Loucy (cell line): ENCODE results near the gene DPP3.

ENCODE experiments used
- H2AFZ ChIP-seq: fragments of 200-600 bp; sonication (generic); 2 replicates; pipeline ENCODE4 v1.6.0; 2016; ENCODE audit warnings: antibody characterized with exemption, mild to moderate bottlenecking, low read length, moderate library complexity
- H3F3A ChIP-seq: fragments of 200-600 bp; 2 replicates; pipeline ENCODE4 v1.6.0; 2016; ENCODE audit warnings: antibody characterized with exemption, low read depth, mild to moderate bottlenecking
- H3K27me3 ChIP-seq: fragments of 200-600 bp; sonication (generic); 2 replicates; pipeline ENCODE4 v1.6.1; 2014; ENCODE audit warnings: low read length, mild to moderate bottlenecking; ENCODE audit not compliant: insufficient read depth, poor library complexity, severe bottlenecking
- H3K36me3 ChIP-seq: fragments of 200-600 bp; sonication (generic); 2 replicates; pipeline ENCODE4 v1.6.1; 2016; ENCODE audit warnings: low read length; ENCODE audit not compliant: insufficient read depth
- H3K4me1 ChIP-seq: fragments of 200-600 bp; sonication (generic); 2 replicates; pipeline ENCODE4 v1.5.1; 2014; ENCODE audit warnings: low read length, mild to moderate bottlenecking; ENCODE audit not compliant: insufficient read depth, poor library complexity, severe bottlenecking
- H3K4me2 ChIP-seq: fragments of 200-600 bp; sonication (generic); 2 replicates; pipeline ENCODE4 v1.6.0; 2014; ENCODE audit warnings: antibody characterized with exemption, low read length, low read depth, mild to moderate bottlenecking; ENCODE audit not compliant: poor library complexity, severe bottlenecking
- H3K4me3 ChIP-seq: fragments of 200-600 bp; sonication (generic); 2 replicates; pipeline ENCODE4 v1.5.1; 2014; ENCODE audit warnings: low read length, mild to moderate bottlenecking, mixed read lengths; ENCODE audit not compliant: poor library complexity, severe bottlenecking
- H3K79me2 ChIP-seq: fragments of 200-600 bp; sonication (generic); 2 replicates; pipeline ENCODE4 v1.6.1; 2014; ENCODE audit warnings: low read length; ENCODE audit not compliant: insufficient read depth
- H3K9ac ChIP-seq: fragments of 200-600 bp; sonication (generic); 2 replicates; pipeline ENCODE4 v1.6.0; 2014; ENCODE audit warnings: mild to moderate bottlenecking, low read depth, low read length, moderate library complexity; ENCODE audit not compliant: poor library complexity, severe bottlenecking
- H3K9me2 ChIP-seq: fragments of 200-600 bp; sonication (generic); replicated peaks from 2 replicates; pipeline ENCODE4 v1.6.1; 2016; ENCODE audit warnings: low read depth, low read length, mixed read lengths
- H3K9me3 ChIP-seq: fragments of 200-600 bp; sonication (generic); 2 replicates; pipeline ENCODE4 v1.6.1; 2014; ENCODE audit warnings: mild to moderate bottlenecking, antibody characterized with exemption, low read length, low read depth; ENCODE audit not compliant: insufficient read depth
- H4K20me1 ChIP-seq: fragments of 200-600 bp; sonication (generic); 2 replicates; pipeline ENCODE4 v1.6.0; 2014; ENCODE audit warnings: antibody characterized with exemption, low read length, mild to moderate bottlenecking; ENCODE audit not compliant: insufficient read depth, poor library complexity, severe bottlenecking
- EZH2phosphoT487 ChIP-seq: fragments of 200-600 bp; IDR thresholded peaks from 2 replicates; pipeline ENCODE4 v1.6.1; 2018; ENCODE audit warnings: antibody characterized with exemption, mild to moderate bottlenecking, moderate library complexity, borderline replicate concordance
- TF ChIP-seq, protein P1 (sequence below): fragments of 200-600 bp; sonication (generic); conservative IDR thresholded peaks from 2 replicates; pipeline ENCODE4 v1.5.1; 2014; ENCODE audit warnings: mild to moderate bottlenecking, antibody characterized with exemption, low read length

DPP3 gene

DNA sequence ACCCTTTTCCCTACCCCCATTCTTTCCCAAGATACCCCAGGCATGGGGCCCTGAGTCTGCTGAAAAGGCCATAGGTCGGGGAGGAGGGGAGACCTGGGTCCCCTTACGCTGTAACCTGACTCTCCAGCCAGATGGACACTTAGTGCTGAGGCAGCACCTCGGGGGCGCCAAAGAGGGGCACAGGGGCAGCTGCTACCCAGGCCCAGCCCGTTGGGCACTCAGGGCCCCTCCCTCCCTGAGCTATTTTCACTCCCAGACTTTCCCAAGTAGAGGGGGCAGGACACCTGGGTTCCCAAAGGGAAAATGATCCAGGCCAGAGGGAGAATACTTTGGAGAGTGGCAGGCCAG is 67.4 kb downstream of the DPP3 start:
- Histone ChIP-seq H3K9me2 (no peaks in the 10 kb centered on the region), H3K4me1 (peaks cover 10% of the 10 kb centered on the region), H3K27me3 (no peaks in the 10 kb centered on the region), H3K9me3 (no peaks in the 10 kb centered on the region), H3K79me2 (peaks cover 29% of the 10 kb centered on the region), H2AFZ (no peak overlapping the region), H3K4me3 (no peak overlapping the region), H4K20me1 (no peaks in the 10 kb centered on the region), H3K4me2 (no peak overlapping the region), H3F3A (peaks cover 4% of the 10 kb centered on the region; the same call in 1 of the 2 replicates), H3K36me3 (no peaks in the 10 kb centered on the region), H3K9ac (no peak overlapping the region)
- TF ChIP-seq, protein P1, sequence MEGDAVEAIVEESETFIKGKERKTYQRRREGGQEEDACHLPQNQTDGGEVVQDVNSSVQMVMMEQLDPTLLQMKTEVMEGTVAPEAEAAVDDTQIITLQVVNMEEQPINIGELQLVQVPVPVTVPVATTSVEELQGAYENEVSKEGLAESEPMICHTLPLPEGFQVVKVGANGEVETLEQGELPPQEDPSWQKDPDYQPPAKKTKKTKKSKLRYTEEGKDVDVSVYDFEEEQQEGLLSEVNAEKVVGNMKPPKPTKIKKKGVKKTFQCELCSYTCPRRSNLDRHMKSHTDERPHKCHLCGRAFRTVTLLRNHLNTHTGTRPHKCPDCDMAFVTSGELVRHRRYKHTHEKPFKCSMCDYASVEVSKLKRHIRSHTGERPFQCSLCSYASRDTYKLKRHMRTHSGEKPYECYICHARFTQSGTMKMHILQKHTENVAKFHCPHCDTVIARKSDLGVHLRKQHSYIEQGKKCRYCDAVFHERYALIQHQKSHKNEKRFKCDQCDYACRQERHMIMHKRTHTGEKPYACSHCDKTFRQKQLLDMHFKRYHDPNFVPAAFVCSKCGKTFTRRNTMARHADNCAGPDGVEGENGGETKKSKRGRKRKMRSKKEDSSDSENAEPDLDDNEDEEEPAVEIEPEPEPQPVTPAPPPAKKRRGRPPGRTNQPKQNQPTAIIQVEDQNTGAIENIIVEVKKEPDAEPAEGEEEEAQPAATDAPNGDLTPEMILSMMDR = no peak
- TF ChIP-seq EZH2phosphoT487 = no peak

DNA sequence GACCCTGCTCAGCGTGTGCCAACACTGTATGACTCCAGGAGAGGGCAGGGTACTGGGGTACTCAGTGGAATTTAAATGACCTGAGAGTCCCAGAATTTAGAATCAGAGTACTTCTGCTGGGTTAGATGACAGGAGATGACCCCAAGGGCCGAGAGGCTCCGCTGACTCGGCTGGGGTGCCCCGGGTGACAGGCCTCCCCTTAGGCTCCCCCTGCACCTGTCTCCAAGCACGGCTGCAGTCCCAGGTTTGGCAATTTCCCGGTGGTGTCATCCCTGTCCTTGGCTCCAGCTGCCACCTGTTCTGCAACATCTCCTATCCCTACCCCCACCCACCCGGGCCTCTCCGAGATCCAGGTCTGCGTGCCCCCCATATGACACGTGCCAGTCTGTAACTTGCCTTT is 67.8 kb downstream of the DPP3 start:
- Histone ChIP-seq H2AFZ (no peak overlapping the region), H3K9me2 (no peaks in the 10 kb centered on the region), H3K79me2 (peaks cover 25% of the 10 kb centered on the region), H3K36me3 (no peaks in the 10 kb centered on the region), H3K9ac (no peak overlapping the region), H3K4me1 (peaks cover 9% of the 10 kb centered on the region), H3K9me3 (no peaks in the 10 kb centered on the region), H3F3A (peaks cover 4% of the 10 kb centered on the region; the same call in 1 of the 2 replicates), H3K4me2 (no peak overlapping the region), H4K20me1 (no peaks in the 10 kb centered on the region), H3K27me3 (no peaks in the 10 kb centered on the region), H3K4me3 (no peak overlapping the region)
- TF ChIP-seq, protein P1 = no peak
- TF ChIP-seq EZH2phosphoT487 = no peak

DNA sequence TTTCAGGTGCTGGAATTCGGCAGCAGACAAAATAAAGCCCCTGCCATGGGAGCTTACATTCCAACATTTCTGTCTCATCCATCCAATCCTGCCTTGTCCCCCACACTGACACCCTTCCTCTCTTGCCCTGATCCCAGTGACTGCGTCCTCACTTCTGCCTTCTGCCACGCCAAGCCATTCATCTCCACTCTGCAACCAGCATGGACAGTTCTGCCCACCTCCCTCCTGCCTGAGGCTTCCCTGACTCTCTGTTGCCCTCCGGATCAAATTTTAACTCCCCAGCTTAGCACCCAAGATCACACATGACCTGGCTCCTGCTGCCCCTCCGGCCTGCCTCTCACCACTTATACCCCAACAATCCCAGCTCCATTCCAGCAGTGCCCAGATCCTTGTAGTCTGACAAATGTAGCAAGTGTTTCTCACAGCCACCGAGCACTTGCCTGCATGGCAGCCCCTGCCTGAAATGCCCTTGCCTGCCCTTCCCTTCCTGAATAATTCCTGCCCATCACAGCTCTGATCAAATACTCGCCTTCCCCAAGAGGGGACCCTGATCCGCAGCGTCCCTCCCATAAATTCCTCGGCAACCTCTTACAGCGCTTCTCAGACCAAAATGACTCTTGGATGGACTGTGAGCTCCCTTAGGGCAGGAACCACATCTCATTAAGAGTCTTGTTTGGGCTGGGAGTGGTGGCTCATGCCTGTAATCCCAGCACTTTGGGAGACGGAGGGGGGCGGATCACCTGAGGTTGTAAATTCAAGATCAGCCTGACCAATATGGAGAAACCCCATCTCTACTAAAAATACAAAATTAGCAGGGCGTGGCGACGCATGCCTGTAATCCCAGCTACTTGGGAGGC is 68.8 kb downstream of the DPP3 start:
- H4K20me1 ChIP-seq = no peaks in the 10 kb centered on the region
- peaks cover 3% of the 10 kb centered on the region; the same call in 1 of the 2 replicates for H3F3A ChIP-seq
- H3K4me1 ChIP-seq = peaks cover 8% of the 10 kb centered on the region
- no peak overlapping the region for H3K4me2 ChIP-seq
- H3K36me3 ChIP-seq = no peaks in the 10 kb centered on the region
- no peak for TF ChIP-seq EZH2phosphoT487
- TF ChIP-seq, protein P1 = no peak
- H3K27me3 ChIP-seq = no peaks in the 10 kb centered on the region
- no peak overlapping the region for H2AFZ ChIP-seq
- no peak overlapping the region for H3K4me3 ChIP-seq
- no peaks in the 10 kb centered on the region for H3K9me3 ChIP-seq
- no peaks in the 10 kb centered on the region for H3K9me2 ChIP-seq
- H3K9ac ChIP-seq = no peak overlapping the region
- H3K79me2 ChIP-seq = peaks cover 18% of the 10 kb centered on the region
